Anterior cingulate cortex (tissue), 58 donors: ENCODE data around the gene CCNDBP1.
"Not testable (repeated sequence)": the region's sequence is repeated elsewhere in the genome, so short reads cannot be mapped to it uniquely, and the experiment has no call there.

Experiments
- DNase-seq, 58 donors: peaks; one replicate each; lab custom pipeline; 2025; lab: John Stamatoyannopoulos, UW

Gene CCNDBP1

DNA sequence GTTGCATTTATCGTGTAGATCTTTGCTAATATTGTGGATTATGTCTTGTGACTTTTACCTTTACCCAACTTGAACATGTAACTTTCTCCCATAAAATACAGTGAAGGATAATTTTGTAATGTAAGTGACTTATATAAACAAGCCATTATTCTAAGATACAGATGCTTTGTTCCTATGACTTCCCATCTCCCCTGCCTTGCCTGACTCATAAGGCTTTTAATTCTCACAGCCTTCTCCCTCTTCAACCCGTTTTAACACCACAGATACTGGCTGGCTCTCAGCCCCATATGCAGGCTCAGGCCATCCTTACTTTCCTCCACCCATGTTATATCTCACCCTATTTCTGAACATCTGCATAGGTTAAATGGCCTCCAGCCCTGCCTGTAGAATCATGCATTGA, 4.1 kb downstream of the CCNDBP1 start:
- DNase-seq, result no peak

DNA sequence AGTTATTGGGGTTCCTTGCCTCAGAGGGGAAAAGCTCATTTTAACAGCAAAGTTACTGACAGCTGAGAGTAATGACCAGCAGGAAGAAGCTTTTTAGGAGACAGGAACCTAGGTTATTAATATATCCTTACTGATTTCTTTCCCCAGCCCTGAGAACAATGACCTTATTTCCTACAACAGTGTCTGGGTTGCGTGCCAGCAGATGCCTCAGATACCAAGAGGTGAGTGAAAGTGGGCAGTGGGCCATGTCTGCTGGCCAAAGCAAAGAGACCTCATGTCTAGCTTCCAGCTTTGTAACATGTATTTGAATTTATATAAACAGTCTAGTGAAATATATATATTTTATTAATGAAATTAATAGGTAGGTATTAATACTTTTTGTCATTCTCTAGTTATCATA, 5.0 kb downstream of the CCNDBP1 start:
- no peak for DNase-seq

DNA sequence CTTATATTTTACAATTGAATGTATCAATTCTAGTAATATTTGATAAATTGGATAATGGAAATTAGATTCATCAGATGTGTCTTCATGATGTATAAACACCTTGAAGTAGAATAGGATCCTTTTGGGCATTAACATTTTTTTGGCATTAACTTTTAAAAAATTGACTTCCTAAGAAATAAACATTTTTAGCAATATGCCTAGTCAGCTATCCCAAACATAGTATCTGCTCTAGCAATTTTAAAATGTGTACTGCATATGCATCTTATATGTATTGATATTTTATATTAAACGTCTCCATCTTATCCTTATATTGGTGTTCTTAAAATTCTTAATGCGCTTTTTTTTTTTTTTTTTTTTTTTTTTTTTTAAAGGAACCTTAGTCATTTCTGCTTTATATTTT, 8.5 kb downstream of the CCNDBP1 start:
- DNase-seq, result no peak

DNA sequence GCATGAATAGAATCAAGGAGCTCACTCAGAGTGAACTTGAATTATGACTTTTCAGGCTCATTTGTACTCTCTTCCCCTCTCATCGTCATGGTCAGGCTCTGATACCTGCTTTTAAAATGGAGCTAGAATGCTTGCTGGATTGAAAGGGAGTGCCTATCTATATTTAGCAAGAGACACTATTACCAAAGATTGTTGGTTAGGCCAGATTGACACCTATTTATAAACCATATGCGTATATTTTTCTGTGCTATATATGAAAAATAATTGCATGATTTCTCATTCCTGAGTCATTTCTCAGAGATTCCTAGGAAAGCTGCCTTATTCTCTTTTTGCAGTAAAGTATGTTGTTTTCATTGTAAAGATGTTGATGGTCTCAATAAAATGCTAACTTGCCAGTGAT, 9.6 kb downstream of the CCNDBP1 start:
- no peak for DNase-seq

DNA sequence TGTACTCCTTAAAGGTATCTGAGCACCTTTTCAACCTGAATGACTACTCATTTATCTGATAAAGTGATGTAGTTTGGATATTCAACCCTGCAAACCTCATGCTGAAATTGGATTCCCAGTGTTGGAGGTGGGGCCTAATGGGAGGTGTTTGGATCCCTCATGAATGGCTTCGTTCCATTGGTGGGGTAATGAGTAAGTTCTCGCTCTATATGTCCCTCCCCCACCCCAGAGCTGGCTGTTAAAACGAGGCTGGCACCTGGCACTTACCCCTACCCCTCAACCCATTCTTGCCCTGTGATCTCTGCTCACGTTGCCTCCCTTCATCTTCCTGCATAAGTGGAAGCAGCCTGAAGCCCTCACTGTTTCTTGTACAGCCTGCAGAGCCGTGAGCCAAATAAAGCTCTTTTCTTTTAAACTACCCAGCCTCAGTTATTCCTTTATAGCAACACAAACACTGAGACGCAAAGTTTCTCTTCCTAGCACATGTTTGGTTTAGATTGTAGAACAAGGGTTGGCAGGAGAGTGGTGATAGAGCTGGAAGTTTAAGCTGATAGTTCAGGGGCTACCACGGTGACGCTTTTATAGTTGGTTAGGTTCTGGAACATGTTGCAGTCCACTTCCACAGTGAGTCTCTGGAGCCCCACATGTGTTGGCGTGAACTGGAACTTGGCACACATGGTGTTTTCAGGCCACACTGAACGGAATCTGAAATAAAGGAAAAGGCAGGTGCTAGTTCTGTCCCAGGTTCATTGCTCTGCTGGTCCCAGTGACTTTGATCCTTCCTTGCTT, 11.8 kb downstream of the CCNDBP1 start:
- DNase-seq, result no peak

DNA sequence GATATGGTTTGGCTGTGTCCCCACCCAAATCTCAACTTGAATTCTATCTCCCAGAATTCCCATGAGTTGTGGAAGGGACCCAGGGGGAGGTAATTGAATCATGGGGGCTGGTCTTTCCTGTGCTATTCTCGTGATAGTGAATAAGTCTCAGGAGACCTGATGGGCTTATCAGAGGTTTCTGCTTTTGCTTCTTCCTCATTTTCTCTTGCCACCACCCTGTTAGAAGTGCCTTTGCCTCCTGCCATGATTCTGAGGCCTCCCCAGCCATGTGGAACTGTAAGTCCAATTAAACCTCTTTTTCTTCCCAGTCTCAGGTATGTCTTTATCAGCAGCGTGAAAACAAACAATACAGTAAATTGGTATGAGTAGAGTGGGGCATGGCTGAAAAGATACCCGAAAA, 12.6 kb downstream of the CCNDBP1 start:
- not testable (repeated sequence) for DNase-seq

DNA sequence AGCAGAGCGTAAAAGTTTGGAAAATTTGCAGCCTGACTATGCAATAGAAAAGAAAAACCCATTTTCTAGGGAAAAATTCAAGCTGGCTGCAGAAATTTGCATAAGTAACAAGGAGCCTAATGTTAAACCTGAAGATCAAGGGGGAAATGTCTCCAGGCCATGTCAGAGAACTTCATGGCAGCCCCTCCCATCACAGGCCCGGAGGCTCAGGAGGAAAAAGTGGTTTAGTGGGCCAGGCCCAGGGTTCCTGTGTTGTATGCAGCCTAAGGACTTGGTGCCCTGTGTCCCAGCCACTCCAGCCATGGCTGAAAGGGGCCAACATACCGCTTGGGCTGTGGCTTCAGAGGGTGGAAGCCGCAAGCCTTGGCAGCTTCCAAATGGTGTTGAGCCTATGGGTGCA, 13.4 kb downstream of the CCNDBP1 start:
- DNase-seq, result not testable (repeated sequence)

DNA sequence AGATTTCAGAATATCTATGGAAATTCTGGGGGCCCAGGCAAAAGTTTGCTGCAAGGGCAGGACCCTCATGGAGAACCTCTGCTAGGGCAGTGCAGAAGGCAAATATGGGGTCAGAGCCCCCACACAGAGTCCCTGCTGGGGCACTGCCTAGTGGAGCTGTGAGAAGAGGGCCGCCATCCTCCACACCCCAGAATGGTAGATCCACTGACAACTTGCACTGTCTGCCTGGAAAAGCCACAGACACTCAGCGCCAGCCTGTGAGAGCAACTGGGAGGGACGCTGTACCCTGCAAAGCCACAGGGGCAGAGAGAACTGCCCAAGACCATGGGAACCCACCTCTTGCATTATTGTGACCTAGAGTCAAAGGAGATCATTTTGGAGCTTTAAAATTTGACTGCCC, 13.8 kb downstream of the CCNDBP1 start:
- no peak for DNase-seq

DNA sequence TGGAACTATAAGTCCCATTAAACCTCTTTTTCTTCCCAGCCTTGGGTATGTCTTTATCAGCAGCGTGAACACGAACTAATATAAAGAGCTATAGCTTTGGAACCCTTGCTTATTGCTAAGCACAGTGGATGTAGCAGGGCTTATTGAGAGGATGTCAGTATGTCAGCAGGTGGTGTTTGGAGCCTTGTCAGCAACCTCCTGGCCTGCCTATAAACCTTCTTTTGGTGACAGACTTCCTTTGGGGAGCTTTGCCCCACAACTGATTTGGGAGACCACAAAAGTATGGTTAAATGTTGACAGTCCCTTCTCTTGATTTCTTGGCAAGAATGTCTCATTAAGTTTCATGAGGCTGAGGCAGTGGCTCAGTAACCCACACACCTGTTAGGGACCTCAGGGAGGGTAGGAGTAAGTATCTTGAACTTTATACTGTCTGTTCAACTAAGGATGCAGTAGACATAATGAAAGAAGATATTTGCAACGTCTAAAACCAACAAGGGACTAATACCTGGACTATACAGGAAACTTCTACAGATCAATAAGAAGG, 14.8 kb downstream of the CCNDBP1 start:
- DNase-seq, result no peak

DNA sequence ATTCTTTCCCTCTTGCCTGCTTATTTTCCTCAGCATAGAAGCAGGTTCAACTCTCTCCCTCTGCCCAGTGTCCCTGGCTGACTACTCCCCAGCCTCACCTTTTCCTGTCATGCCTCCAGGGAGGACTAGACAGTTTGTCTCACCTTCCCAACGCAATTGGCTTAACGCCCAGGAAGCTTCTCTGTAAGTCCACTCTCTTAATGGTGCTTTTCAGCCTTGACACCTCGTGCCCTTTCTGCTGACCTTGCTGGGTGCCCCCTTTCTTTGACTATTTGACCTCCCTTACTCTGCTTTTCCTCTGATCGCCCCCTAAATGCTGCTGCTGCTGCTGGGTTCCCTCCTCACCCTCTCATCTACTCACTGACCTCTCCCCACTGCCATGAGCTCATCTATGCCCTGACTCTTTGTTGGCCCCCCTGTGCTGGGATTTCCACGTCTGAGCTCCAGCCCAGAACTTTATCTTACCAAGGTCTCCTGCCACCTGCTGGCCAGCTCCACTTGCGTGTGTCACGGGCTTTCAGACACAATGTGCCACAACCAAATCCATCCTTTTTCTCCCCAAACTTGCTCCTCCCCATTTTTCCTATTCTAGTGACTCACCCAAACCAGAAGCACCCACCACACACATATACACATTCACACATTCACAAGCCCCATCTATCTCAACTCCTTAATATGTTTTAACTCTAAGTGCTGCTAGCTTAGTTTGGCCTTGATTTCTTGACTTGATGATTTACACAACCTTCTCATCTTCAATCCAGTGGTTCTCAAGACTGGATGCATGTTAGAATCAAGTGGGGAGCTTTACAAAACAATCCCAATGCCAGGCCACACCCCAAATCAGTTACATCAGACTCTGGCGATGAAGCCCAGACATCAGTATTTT, 19.1 kb downstream of the CCNDBP1 start:
- DNase-seq, result peak in 11 of 58 donors; percentile 2 to 48 (median 19)

DNA sequence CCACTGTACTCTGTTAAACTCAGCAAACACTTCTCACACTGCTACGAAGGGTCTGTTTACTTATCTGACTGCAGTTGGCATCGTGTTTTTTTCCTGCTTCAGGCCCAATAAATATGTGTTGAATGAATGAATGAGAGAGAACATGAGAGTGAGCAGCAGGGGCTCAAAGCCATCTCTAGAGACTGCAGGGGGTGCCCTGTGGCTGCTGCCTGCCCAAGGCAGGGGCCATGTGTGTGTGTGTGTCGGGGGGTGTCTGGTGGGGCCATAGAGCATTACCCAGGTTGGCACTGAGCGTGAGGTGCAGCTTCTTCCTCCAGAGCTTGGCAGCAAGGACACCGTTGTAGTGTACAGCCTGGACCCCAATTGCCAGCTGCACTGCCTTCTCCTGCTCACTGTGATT, 20.9 kb downstream of the CCNDBP1 start:
- no peak for DNase-seq

DNA sequence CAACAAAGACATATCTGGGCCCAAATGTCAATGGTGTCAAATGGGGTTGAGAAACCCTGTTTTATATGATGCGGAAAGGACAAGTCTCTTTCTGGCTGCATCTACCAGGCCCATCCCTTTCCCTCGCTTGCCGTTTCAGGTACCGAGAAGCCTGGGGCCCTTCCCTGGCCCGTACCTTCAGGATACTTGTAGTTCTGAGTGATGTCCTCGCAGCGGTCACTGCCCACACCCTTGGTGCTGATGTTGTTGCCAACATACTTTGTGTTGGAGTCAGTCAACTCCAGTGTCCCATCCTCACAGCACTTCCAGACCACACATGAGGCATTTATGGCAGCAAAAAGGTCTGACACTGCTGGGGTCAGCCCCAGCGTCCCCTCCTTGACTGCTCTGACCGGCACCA, 21.8 kb downstream of the CCNDBP1 start:
- no peak for DNase-seq

DNA sequence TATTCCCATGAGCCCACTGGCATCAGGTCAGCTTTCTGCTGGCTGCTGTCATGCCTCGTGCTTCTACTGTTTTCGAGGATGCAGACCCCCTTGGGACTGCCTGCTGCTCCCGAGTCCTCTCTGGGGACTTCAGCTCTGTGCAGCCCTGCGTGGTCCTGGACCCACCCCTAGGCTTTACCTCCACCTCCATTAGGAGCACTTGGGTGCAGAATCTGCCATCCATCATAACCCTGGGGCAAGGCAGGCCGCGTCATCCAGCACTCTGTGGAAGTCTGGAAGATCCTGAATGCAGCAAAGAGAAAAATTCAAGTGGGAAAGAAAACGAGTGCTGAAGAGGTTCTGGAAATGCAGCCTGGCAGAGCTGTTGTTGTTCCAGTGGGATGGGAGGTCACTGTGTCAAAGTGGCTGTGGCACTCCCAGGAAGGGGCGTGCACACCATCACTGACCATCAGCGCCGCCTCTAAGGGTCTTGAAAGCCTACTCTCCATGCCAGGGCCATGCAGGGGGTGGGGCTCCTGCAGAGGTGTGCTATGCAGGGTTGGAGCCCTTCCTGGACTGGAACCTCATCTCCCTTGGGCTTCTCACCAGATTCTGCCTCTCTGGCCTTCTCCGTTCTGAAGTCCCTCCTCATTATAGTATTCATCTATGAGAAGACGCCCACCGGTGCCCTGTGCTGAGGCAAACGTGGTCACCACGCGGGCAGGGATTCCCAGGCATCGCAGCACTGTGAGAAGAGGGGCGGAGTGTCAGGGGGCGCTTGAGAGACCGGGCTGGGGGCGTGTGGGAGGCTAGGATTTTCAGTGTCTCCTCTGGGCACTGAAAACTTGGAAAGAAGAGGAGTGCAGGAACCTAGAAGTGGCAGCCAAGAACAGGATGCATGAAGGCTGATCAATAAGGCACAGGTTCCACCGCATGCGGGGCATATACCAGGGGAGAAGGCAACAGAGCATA, 23.1 kb downstream of the CCNDBP1 start:
- no peak for DNase-seq

DNA sequence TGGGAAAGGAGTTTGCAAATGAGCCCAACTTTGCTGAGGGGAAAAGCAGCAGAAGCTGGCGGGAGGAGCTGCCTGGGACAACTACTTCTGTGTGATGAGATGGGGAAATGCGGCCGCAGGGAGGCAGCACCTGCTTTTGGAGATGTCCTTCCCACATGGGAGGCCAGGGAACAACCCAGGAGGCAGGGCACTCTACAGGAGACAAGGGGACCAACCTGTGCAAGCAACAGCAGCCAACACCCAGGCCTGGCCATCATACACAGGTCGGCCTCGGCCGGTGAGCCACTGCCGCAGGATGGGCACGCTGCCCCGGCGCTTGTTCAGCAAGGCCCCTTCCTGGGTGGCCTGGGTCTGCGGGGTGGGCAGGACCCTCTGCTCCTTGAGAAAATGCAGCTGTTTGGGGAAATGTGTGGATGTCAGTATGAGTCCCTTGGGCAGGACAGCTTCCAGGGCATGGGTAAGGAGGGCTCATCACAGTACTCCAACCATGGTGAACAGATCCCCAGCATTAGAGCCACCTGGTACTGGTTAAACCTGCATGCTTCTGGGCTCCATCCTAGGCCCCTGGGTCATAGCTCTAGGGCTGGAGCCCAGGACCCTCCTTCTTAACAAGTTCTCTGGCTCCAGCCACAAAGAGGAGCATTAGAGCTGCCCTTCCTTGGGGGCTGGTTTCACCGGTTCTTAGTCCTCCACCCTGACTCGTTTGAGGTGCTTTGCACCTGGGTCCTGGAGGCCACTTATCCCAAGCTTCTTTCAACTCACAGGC, 24.0 kb downstream of the CCNDBP1 start:
- DNase-seq, result no peak

DNA sequence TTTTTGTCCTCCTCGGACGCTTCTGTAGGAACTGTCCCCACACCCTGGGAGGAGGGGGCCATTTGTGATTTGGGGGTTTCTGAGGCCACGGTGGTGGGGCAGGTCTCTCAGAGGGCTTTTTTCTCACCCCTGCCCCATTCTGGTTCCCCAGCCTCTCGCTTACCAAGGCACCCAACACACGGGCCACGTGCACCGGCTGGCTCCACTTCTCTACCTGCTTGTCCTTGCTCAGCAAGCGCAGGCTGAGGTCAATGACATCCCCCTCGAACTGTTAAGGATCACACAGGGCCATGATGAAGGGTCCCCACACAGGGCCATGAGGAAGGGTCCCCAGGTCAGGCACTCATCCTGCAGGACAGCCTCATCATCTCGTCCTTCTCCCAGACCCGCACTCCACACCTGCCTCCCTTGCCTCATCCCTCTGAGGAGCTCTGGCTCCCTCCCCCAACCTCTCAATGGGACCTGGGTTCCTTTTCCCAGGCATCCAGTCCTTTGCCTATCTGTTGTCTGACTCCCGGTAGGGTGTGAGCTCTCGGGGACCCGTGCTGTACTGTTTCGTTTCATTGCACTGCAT, 25.1 kb downstream of the CCNDBP1 start:
- DNase-seq, result no peak

DNA sequence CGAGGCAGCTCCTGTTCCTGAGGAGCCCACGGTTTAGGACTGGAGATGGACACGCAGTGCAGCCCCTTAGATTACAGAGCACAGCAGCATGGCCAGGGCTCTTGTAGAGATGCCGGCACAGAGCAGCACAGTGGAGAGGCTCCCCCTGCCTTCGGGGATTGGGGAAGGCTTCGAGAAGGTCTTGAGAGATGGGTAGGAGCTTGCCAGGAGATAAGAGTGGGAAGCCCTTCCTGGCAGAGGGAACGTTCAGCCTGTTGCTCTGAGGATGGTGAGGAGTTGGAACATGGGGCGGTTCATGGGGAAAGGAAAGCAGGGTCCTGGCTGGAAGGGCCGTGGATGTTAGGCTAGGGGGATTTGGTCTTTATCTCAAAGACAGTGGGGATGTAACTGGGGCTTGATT, 25.6 kb downstream of the CCNDBP1 start:
- no peak for DNase-seq

DNA sequence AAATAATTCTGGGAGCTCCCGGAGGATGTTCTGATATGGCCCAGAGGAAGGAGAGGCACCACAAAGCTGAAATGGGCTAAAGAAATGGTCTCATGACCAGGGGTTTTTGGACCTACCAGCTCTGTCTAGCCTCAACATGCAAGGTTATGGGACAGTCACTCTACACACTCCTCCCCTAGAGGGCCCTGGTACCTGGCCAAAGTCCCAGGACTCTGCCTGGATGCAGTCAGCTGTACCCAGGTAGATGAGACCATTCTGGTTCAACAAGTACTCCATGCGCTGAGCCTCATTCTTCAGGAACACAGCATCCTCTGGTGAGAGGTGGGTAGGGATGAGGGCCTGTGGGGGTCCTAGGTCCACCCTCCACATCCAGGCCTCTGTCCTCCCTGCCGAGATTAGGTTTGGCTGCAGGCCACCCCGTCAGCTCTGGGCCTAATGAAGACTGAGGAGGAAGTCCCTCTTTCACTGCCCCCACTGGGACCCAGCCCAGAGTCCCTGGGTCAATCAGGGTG, 26.1 kb downstream of the CCNDBP1 start:
- no peak for DNase-seq

DNA sequence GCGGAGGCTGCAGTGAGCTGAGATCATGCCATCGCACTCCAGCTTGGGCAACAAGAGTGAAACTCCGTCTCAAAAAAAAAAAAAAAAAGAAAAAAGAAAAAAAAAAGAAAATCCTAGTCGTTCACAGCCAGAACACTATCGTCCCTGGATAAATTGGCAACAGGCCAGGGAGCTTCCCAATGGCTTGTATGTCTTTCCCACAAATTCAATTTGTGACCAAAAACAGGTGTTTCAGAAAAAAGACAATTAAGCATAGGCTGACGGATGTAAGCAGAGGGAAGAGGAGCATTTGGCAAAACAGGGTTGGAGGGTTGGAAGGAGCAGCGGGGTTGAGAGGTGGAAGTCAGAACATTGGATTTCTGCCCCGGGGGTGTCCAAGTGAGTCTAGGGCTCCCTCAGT, 27.1 kb downstream of the CCNDBP1 start:
- no peak for DNase-seq

DNA sequence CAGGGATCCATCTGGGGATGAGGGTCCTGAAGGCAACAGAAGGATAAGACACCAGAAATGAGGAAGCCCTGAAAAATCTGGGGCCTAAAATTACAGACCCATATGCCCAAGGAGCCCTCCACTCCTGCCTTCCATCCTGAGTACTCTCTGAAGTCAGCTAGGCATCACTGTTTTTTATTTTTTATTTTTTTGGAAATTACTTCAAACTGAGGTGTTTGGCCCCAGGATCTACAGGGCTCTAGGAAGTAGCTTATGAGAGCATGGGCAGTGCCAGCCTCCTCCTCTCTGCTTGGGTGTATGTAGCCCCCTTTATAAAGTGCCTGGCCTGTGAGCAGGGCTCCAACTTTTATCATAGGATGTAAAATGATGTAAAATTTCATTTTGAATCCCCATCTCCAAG, 27.7 kb downstream of the CCNDBP1 start:
- DNase-seq, result no peak
